HepG2 (cell line): Measurements from ENCODE around the gene NEUROD1. TPM values are rescaled to one million over a fixed set of nuclear protein-coding genes. Genes with fewer than 3 reads are reported as not detected.
A peak's percentile ranks its signal among the peaks of the same experiment; 100 is the strongest.

Source experiments
- EEA1 ChIP-seq: sonication (generic); formaldehyde crosslinking; IDR thresholded peaks from 2 replicates; pipeline ENCODE4 v1.5.1; 2020; ENCODE audit warnings: mild to moderate bottlenecking, missing genetic modification reagents, borderline replicate concordance
- FIP1L1 ChIP-seq: fragments of 200-400 bp; formaldehyde crosslinking; IDR thresholded peaks from 2 replicates; pipeline ENCODE4 v1.6.1; 2018; ENCODE audit warnings: low read depth, mild to moderate bottlenecking, low read length, moderate library complexity, borderline replicate concordance; ENCODE audit not compliant: insufficient read depth
- GPN1 ChIP-seq: sonication (generic); formaldehyde crosslinking; IDR thresholded peaks from 2 replicates; pipeline ENCODE4 v1.5.1; 2020; ENCODE audit warnings: missing genetic modification reagents, borderline replicate concordance
- PRPF4 ChIP-seq: fragments of 200-400 bp; formaldehyde crosslinking; IDR thresholded peaks from 2 replicates; pipeline ENCODE4 v1.6.1; 2016; ENCODE audit warnings: low read length, low read depth; ENCODE audit not compliant: poor library complexity, severe bottlenecking
- REPIN1 ChIP-seq: sonication (generic); formaldehyde crosslinking; IDR thresholded peaks from 2 replicates; pipeline ENCODE4 v1.8.0; 2022; ENCODE audit warnings: missing genetic modification reagents, low read depth, mild to moderate bottlenecking, borderline replicate concordance
- RFXANK ChIP-seq: IDR thresholded peaks from 2 replicates; pipeline ENCODE4 v1.6.1; 2016
- ZBTB7B ChIP-seq: sonication (generic); formaldehyde crosslinking; IDR thresholded peaks from 2 replicates; pipeline ENCODE4 v1.4.0; 2020; ENCODE audit warnings: missing genetic modification reagents
- ZNF335 ChIP-seq: sonication (generic); formaldehyde crosslinking; IDR thresholded peaks from 2 replicates; pipeline ENCODE4 v1.4.0; 2020; ENCODE audit warnings: missing genetic modification reagents
- ZNF460 ChIP-seq: sonication (generic); formaldehyde crosslinking; IDR thresholded peaks from 2 replicates; pipeline ENCODE4 v1.5.1; 2020; ENCODE audit warnings: missing genetic modification reagents, mild to moderate bottlenecking, borderline replicate concordance
- ZNF546 ChIP-seq: sonication (generic); formaldehyde crosslinking; conservative IDR thresholded peaks from 2 replicates; pipeline ENCODE4 v1.8.1; 2023; ENCODE audit warnings: mild to moderate bottlenecking, missing genetic modification reagents
- ZNF724P ChIP-seq: sonication (generic); formaldehyde crosslinking; IDR thresholded peaks from 2 replicates; pipeline ENCODE4 v1.8.0; 2022; ENCODE audit warnings: missing genetic modification reagents, borderline replicate concordance
- ZNF746 ChIP-seq: sonication (generic); formaldehyde crosslinking; IDR thresholded peaks from 2 replicates; pipeline ENCODE4 v1.8.0; 2022; ENCODE audit warnings: mild to moderate bottlenecking, missing genetic modification reagents
- ZZZ3 ChIP-seq: sonication (generic); formaldehyde crosslinking; IDR thresholded peaks from 2 replicates; pipeline ENCODE4 v1.4.0; 2020; ENCODE audit warnings: missing genetic modification reagents, mild to moderate bottlenecking, borderline replicate concordance
- polyA plus RNA-seq, 8 experiments: library from polyadenylated mRNA; depleted of rRNA in 3 of 8; stranded (reverse) in 7 of 8; unstranded in 1 of 8; fragments of >200 nt; fragmentation: Illumina TruSeq in 4 of 8; extraction: Trizol in 4 of 8; gene quantifications; 2 replicates each; pipeline versions ENCODE4 v1.2.1 to v1.2.3, GENCODE V29; 2011 to 2016; ENCODE audit warnings: low read depth in 4 of 8, missing spikeins in 1 of 8, mixed read lengths in 1 of 8; ENCODE audit not compliant: insufficient read depth in 1 of 8
- total RNA-seq, 5 experiments: library from RNA; depleted of rRNA; stranded (reverse); fragments of >200 nt; fragmentation: Illumina TruSeq; extraction: Trizol; gene quantifications; 2 replicates each; pipeline ENCODE4 v1.2.3, GENCODE V29; 2016; ENCODE audit warnings: low read depth in 1 of 5
- TF ChIP-seq, protein P1 (sequence below): sonication (generic); formaldehyde crosslinking; conservative IDR thresholded peaks from 2 replicates; pipeline ENCODE4 v1.4.0; 2020; ENCODE audit warnings: missing genetic modification reagents
- TF ChIP-seq, protein P2 (sequence below): sonication (generic); formaldehyde crosslinking; IDR thresholded peaks from 2 replicates; pipeline ENCODE4 v1.9.0; 2022; ENCODE audit warnings: missing genetic modification reagents, mild to moderate bottlenecking, borderline replicate concordance
- TF ChIP-seq, protein P3 (sequence below), 2 experiments: sonication (generic) in 1 of 2; formaldehyde crosslinking in 1 of 2; IDR thresholded peaks; 2 replicates each; pipeline versions ENCODE4 v1.4.0 to v1.6.1; 2016 to 2020; ENCODE audit warnings: borderline replicate concordance in 1 of 2, low read depth in 1 of 2, mild to moderate bottlenecking in 1 of 2, missing genetic modification reagents in 1 of 2
- TF ChIP-seq, protein P4 (sequence below): sonication (generic); formaldehyde crosslinking; IDR thresholded peaks from 2 replicates; pipeline ENCODE4 v1.8.0; 2022; ENCODE audit warnings: missing genetic modification reagents, mild to moderate bottlenecking, borderline replicate concordance

Gene NEUROD1
- total and polyA plus RNA-seq, 2 of the 13 experiments (the other 11 are each of a cell fraction or from before 2014, with no cell fraction given): not detected

DNA sequence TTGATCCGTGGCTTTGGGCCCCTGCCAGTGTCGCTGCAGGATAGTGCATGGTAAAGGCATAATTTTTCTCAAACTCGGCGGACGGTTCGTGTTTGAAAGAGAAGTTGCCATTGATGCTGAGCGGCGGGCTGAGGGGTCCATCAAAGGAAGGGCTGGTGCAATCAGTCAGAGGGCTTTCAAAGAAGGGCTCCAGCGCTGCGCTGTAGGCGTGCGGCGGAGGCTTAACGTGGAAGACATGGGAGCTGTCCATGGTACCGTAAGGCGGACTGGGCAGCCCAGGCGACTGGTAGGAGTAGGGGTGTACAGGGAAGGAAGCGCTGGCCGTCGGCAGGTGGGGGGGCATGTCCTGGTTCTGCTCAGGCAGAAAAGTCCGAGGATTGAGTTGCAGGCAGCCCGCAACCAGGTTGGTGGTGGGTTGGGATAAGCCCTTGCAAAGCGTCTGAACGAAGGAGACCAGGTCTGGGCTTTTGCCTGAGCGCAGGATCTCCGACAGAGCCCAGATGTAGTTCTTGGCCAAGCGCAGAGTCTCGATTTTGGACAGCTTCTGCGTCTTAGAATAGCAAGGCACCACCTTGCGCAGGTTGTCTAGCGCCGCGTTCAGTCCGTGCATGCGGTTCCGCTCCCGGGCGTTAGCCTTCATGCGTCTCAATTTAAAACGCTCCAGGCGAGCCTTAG, 2.3 kb downstream of the NEUROD1 start (continued):
- no peak for TF ChIP-seq ZZZ3
- peak; percentile 47; the same call in 1 of the 2 replicates for TF ChIP-seq ZBTB7B
- TF ChIP-seq GPN1 (CRISPR knock-in tag): peak; percentile 94; the same call in 1 of the 2 replicates
- peak; percentile 72; the same call in 1 of the 2 replicates for TF ChIP-seq ZNF724P
- TF ChIP-seq RFXANK (CRISPR knock-in tag): no peak
- peak; percentile 26; the same call in 1 of the 2 replicates for TF ChIP-seq ZNF746 (CRISPR knock-in tag)
- TF ChIP-seq, protein P1, sequence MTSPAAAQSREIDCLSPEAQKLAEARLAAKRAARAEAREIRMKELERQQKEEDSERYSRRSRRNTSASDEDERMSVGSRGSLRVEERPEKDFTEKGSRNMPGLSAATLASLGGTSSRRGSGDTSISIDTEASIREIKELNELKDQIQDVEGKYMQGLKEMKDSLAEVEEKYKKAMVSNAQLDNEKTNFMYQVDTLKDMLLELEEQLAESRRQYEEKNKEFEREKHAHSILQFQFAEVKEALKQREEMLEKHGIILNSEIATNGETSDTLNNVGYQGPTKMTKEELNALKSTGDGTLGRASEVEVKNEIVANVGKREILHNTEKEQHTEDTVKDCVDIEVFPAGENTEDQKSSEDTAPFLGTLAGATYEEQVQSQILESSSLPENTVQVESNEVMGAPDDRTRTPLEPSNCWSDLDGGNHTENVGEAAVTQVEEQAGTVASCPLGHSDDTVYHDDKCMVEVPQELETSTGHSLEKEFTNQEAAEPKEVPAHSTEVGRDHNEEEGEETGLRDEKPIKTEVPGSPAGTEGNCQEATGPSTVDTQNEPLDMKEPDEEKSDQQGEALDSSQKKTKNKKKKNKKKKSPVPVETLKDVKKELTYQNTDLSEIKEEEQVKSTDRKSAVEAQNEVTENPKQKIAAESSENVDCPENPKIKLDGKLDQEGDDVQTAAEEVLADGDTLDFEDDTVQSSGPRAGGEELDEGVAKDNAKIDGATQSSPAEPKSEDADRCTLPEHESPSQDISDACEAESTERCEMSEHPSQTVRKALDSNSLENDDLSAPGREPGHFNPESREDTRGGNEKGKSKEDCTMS (CRISPR knock-in tag): 0 out of 2 replicates have a peak, but pooled peaks have one; percentile 55
- peak; percentile 87 for TF ChIP-seq ZNF335 (CRISPR knock-in tag)
- TF ChIP-seq, protein P2, sequence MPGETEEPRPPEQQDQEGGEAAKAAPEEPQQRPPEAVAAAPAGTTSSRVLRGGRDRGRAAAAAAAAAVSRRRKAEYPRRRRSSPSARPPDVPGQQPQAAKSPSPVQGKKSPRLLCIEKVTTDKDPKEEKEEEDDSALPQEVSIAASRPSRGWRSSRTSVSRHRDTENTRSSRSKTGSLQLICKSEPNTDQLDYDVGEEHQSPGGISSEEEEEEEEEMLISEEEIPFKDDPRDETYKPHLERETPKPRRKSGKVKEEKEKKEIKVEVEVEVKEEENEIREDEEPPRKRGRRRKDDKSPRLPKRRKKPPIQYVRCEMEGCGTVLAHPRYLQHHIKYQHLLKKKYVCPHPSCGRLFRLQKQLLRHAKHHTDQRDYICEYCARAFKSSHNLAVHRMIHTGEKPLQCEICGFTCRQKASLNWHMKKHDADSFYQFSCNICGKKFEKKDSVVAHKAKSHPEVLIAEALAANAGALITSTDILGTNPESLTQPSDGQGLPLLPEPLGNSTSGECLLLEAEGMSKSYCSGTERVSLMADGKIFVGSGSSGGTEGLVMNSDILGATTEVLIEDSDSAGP: peak; percentile 69
- TF ChIP-seq, protein P3, sequence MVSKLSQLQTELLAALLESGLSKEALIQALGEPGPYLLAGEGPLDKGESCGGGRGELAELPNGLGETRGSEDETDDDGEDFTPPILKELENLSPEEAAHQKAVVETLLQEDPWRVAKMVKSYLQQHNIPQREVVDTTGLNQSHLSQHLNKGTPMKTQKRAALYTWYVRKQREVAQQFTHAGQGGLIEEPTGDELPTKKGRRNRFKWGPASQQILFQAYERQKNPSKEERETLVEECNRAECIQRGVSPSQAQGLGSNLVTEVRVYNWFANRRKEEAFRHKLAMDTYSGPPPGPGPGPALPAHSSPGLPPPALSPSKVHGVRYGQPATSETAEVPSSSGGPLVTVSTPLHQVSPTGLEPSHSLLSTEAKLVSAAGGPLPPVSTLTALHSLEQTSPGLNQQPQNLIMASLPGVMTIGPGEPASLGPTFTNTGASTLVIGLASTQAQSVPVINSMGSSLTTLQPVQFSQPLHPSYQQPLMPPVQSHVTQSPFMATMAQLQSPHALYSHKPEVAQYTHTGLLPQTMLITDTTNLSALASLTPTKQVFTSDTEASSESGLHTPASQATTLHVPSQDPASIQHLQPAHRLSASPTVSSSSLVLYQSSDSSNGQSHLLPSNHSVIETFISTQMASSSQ (IDR thresholded peaks at IDR 0.05; ENCODE audit: low read depth): no peak
- TF ChIP-seq, protein P3 (CRISPR knock-in tag; IDR thresholded peaks at IDR 0.05; ENCODE audit: borderline replicate concordance): 0 out of 2 replicates have a peak, but pooled peaks have one; percentile 38
- TF ChIP-seq REPIN1 (CRISPR knock-in tag): peak; percentile 83; the same call in 1 of the 2 replicates
- TF ChIP-seq FIP1L1: no peak
- TF ChIP-seq EEA1 (CRISPR knock-in tag): no peak
- TF ChIP-seq ZNF460 (CRISPR knock-in tag): no peak
- no peak for TF ChIP-seq PRPF4
- TF ChIP-seq, protein P4, sequence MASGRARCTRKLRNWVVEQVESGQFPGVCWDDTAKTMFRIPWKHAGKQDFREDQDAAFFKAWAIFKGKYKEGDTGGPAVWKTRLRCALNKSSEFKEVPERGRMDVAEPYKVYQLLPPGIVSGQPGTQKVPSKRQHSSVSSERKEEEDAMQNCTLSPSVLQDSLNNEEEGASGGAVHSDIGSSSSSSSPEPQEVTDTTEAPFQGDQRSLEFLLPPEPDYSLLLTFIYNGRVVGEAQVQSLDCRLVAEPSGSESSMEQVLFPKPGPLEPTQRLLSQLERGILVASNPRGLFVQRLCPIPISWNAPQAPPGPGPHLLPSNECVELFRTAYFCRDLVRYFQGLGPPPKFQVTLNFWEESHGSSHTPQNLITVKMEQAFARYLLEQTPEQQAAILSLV (CRISPR knock-in tag): peak; percentile 84
- peak; percentile 78; the same call in 1 of the 2 replicates for TF ChIP-seq ZNF546 (CRISPR knock-in tag)
